IMR-90 (cell line): ENCODE measurements around the gene WNT7B.

ENCODE experiments used
- CEBPB ChIP-seq: IDR thresholded peaks from 2 replicates; pipeline ENCODE4 v1.6.1; 2012; ENCODE audit warnings: low read depth, low read length, improper control_type of control experiment
- CTCF ChIP-seq: conservative IDR thresholded peaks from 2 replicates; pipeline ENCODE4 v1.5.1; 2012; ENCODE audit warnings: mild to moderate bottlenecking, low read depth, low read length, improper control_type of control experiment
- FOS ChIP-seq: fragments of 150-350 bp; IDR thresholded peaks from 2 replicates; pipeline ENCODE4 v1.6.1; 2016; ENCODE audit warnings: low read depth, low read length
- MAFK ChIP-seq: IDR thresholded peaks from 2 replicates; pipeline ENCODE4 v1.6.1; 2012; ENCODE audit warnings: low read depth, low read length, improper control_type of control experiment
- POLR2A ChIP-seq: IDR thresholded peaks from 2 replicates; pipeline ENCODE4 v1.6.1; 2012; ENCODE audit warnings: mild to moderate bottlenecking, low read depth, low read length
- RAD21 ChIP-seq: IDR thresholded peaks from 2 replicates; pipeline ENCODE4 v1.6.1; 2012; ENCODE audit warnings: low read length, improper control_type of control experiment
- TF ChIP-seq, protein P1 (sequence below): fragments of 150-350 bp; IDR thresholded peaks from 2 replicates; pipeline ENCODE4 v1.6.1; 2017; ENCODE audit warnings: mild to moderate bottlenecking, antibody characterized with exemption, low read length, low read depth

GRCh38 chr22:45960477-45961386, 16.2 kb downstream of the WNT7B start:
- TF ChIP-seq CTCF (no peak), MAFK (no peak), RAD21 (no peak), POLR2A (no peak), FOS (no peak), CEBPB (no peak)
- TF ChIP-seq, protein P1, sequence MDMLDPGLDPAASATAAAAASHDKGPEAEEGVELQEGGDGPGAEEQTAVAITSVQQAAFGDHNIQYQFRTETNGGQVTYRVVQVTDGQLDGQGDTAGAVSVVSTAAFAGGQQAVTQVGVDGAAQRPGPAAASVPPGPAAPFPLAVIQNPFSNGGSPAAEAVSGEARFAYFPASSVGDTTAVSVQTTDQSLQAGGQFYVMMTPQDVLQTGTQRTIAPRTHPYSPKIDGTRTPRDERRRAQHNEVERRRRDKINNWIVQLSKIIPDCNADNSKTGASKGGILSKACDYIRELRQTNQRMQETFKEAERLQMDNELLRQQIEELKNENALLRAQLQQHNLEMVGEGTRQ: no peak
